ENCODE measurements around the gene ABCB4.

The ABCB4 gene

DNA sequence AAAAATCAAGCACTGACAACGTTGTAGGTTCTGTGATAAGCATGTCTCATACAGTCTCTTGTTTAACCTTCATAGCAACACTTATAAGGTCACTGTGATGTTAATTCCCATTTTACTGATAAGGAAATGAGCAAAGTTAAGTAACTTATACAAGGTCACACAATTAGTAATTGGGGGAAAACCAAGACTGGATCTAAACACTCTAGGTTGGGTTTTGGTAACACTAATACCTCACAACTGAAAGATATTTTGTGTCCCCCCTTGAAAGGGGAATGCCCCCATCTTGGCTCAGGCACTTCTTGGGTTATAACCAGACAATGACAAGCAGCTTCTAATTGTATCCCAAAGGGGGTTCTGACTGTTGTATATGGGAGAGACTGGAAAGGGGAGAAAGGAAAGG, 36.0 kb upstream of the ABCB4 start:
- TF ChIP-seq ZFX (IDR thresholded peaks at IDR 0.05; ENCODE audit: borderline replicate concordance), result no peak
- TF ChIP-seq, protein P1, sequence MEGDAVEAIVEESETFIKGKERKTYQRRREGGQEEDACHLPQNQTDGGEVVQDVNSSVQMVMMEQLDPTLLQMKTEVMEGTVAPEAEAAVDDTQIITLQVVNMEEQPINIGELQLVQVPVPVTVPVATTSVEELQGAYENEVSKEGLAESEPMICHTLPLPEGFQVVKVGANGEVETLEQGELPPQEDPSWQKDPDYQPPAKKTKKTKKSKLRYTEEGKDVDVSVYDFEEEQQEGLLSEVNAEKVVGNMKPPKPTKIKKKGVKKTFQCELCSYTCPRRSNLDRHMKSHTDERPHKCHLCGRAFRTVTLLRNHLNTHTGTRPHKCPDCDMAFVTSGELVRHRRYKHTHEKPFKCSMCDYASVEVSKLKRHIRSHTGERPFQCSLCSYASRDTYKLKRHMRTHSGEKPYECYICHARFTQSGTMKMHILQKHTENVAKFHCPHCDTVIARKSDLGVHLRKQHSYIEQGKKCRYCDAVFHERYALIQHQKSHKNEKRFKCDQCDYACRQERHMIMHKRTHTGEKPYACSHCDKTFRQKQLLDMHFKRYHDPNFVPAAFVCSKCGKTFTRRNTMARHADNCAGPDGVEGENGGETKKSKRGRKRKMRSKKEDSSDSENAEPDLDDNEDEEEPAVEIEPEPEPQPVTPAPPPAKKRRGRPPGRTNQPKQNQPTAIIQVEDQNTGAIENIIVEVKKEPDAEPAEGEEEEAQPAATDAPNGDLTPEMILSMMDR (IDR thresholded peaks at IDR 0.05), result no peak
- no peak overlapping the region for H3K27ac ChIP-seq

DNA sequence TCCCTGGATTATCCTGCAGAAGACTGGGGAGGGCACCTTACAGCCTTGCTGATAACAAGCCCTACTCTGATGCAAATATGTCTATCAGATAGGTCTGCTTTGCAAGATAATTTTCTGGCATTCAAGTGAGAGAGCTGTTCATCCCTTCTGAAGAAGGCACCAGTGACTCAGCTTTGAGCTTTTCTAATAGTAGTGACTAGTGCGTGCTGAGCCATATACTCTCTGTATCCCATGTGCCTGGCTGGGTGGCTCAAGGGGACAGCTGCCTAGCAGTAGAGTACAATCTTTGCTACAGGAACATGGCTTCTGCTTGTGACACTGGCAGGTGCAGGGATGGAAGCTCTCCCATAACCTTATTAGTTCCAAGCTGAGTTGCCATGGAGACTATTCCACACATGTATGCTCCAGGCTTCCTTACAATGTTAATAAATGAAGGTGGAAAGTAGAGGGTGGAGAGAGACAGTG, 35.0 kb upstream of the ABCB4 start:
- TF ChIP-seq, protein P1 (IDR thresholded peaks at IDR 0.05), result no peak

DNA sequence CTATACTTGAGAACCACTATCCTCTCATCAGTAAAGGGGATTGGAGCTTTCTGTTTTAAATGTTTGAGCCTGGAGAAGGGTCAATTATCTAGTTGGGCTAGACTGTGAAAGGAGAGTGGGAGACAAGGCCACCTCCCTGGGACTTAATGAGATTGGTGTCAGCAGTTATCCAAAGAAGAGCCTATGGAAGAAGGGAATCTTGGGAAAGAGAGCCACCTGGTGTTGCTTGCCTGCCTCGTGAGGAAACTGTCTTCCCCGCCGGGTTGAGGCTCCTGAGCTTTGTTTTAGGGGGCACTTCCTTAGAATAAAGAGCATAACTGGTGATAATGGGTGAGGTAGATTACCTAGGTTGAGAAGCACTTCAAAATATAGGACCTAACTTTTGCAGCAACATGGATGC, 32.0 kb upstream of the ABCB4 start:
- no peak overlapping the region for H3K27ac ChIP-seq
- no peak for TF ChIP-seq ZFX (IDR thresholded peaks at IDR 0.05; ENCODE audit: borderline replicate concordance)
- TF ChIP-seq, protein P1 (IDR thresholded peaks at IDR 0.05), result peak; percentile 39

More for the DNA sequence above, 35.0 kb upstream of the ABCB4 start:
- H3K27ac ChIP-seq, result no peak overlapping the region

DNA sequence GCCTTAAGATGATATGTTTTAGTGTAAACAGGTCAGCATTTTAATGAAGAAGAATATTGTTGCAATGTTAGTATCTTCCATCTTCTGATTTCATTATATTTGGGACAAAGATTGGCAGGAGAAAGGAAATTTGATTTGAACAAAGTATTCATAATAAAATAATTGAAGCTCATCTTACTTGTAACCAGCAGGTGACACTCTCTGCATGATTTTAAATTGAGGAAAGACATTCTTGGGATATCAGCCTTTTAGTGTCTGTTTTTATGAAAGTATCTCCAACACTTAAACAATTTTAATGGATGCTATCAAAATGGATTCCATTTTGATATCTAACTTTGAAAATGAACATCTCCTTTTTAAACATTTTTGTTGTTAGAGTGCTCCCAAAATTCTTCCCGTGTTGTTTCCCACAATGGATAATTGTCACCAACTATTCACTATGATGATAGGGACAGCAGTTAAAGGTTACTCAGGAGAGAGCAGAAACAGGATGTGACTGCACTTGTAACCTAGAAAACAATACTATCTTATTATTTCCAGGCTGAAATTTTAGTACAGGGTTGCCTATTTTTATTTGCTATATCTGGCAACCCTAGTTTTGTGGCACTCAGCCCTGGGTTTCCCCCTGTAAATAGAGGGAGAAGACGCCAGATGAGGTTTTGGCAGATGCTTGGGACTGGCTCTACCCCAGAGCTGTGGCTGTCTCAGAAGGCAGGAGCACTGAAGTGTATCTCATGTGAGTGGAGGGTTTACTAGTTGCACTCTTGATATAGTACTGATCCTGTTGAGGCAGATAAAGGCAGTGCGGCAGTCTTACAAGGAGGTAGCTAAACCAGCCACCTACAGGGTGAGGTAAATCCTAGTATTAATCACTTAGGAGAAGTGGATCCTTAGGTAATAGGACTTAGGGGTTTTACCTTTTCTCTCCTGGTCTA, 31.0 kb upstream of the ABCB4 start:
- TF ChIP-seq, protein P1 (IDR thresholded peaks at IDR 0.05), result peak; percentile 80
- TF ChIP-seq ZFX (IDR thresholded peaks at IDR 0.05; ENCODE audit: borderline replicate concordance), result no peak
- H3K27ac ChIP-seq, result no peak overlapping the region

DNA sequence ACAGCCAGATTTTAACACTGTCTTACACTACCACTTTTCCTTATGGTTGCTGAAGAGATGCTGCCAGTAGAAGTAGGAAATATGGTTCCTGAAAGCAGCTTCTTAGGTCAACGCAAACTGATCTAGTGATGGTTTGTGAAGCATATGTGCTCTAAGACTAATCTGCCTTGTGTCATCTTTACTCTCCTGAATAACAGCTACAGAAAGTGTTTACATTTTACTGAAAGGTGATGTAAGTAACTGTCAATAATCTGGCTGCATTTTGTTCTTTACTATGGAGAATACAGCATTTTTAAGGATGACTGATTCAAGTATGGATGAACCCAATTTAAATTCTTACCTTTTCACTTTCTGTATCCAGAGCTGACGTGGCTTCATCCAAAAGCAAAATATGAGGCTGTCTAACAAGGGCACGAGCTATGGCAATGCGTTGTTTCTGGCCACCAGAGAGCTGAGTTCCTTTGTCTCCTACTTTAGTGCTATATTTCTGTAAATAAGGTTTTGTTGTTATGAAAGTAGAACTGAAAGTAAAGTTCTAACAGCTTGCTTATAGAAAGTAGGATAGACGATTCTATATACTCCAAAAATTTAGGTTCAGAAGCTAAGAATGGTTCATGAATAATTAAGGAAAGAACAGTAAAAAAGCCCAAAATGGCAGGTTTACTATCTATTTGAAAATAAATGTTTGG, 30.2 kb upstream of the ABCB4 start:
- TF ChIP-seq, protein P1 (IDR thresholded peaks at IDR 0.05), result no peak
- TF ChIP-seq ZFX (IDR thresholded peaks at IDR 0.05; ENCODE audit: borderline replicate concordance), result no peak
- no peak overlapping the region for H3K27ac ChIP-seq

DNA sequence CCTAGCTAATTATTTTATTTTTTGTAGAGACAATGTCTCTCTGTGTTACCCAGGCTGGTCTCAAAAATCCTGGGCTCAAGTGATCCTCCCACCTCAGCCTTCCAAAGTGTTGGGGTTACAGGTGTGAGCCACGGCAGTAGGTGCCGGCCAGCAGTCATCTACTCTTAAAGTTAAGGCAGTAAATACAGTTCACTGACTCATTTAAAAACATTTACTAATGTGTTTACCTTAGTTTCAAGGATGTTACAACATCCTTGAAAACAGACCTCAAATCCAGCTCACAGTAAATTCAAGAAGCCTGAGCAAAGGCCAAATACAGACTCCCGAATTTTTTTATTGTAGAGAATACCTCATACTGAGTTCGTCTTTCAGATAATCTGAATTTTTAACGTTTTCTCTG, 29.6 kb upstream of the ABCB4 start:
- TF ChIP-seq, protein P1 (IDR thresholded peaks at IDR 0.05), result no peak
- TF ChIP-seq ZFX (IDR thresholded peaks at IDR 0.05; ENCODE audit: borderline replicate concordance), result no peak
- H3K27ac ChIP-seq, result no peak overlapping the region

DNA sequence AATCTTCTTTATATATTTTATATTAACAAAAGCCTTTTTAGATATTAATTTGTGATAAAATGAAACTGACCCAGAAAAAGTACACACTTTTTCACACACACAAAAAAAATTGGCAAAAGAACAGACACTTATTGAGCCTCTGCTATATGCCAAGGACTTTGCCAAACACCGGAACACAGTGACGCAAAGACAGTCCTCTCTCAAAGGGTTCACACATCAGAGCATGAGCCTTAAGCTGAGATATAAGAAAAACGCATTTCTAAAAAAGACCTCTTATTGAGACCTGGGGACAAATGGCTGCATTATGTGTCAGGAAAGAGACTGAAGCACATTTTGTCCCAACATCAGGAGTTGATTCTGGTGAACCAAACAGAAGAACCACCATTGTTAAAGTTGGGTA, 24.0 kb upstream of the ABCB4 start:
- no peak for TF ChIP-seq ZFX (IDR thresholded peaks at IDR 0.05; ENCODE audit: borderline replicate concordance)
- TF ChIP-seq, protein P1 (IDR thresholded peaks at IDR 0.05), result no peak
- H3K27ac ChIP-seq, result no peak overlapping the region

Data from 22Rv1 (cell line).